ENCODE measurements around the gene AP4M1.
A peak's percentile ranks its signal among the peaks of the same experiment; 100 is the strongest.

AP4M1 gene

GRCh38 chr7:100157334-100158228 is 56.1 kb downstream of the AP4M1 start (continued):
- TF ChIP-seq, protein P1, sequence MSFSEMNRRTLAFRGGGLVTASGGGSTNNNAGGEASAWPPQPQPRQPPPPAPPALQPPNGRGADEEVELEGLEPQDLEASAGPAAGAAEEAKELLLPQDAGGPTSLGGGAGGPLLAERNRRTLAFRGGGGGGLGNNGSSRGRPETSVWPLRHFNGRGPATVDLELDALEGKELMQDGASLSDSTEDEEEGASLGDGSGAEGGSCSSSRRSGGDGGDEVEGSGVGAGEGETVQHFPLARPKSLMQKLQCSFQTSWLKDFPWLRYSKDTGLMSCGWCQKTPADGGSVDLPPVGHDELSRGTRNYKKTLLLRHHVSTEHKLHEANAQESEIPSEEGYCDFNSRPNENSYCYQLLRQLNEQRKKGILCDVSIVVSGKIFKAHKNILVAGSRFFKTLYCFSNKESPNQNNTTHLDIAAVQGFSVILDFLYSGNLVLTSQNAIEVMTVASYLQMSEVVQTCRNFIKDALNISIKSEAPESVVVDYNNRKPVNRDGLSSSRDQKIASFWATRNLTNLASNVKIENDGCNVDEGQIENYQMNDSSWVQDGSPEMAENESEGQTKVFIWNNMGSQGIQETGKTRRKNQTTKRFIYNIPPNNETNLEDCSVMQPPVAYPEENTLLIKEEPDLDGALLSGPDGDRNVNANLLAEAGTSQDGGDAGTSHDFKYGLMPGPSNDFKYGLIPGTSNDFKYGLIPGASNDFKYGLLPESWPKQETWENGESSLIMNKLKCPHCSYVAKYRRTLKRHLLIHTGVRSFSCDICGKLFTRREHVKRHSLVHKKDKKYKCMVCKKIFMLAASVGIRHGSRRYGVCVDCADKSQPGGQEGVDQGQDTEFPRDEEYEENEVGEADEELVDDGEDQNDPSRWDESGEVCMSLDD (tag by site-specific recombination; IDR thresholded peaks at IDR 0.05): peak; percentile 29; the same call in 1 of the 2 replicates
- TF ChIP-seq ZSCAN4 (tag by site-specific recombination; IDR thresholded peaks at IDR 0.05): no peak
- TF ChIP-seq, protein P2, sequence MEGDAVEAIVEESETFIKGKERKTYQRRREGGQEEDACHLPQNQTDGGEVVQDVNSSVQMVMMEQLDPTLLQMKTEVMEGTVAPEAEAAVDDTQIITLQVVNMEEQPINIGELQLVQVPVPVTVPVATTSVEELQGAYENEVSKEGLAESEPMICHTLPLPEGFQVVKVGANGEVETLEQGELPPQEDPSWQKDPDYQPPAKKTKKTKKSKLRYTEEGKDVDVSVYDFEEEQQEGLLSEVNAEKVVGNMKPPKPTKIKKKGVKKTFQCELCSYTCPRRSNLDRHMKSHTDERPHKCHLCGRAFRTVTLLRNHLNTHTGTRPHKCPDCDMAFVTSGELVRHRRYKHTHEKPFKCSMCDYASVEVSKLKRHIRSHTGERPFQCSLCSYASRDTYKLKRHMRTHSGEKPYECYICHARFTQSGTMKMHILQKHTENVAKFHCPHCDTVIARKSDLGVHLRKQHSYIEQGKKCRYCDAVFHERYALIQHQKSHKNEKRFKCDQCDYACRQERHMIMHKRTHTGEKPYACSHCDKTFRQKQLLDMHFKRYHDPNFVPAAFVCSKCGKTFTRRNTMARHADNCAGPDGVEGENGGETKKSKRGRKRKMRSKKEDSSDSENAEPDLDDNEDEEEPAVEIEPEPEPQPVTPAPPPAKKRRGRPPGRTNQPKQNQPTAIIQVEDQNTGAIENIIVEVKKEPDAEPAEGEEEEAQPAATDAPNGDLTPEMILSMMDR (tag by site-specific recombination; IDR thresholded peaks at IDR 0.05): peak; percentile 74
- peak; percentile 66 for TF ChIP-seq ZIC2 (tag by site-specific recombination; IDR thresholded peaks at IDR 0.05)
- TF ChIP-seq ZBTB20 (tag by site-specific recombination; IDR thresholded peaks at IDR 0.05): no peak
- peak; percentile 74; the same call in 1 of the 2 replicates for TF ChIP-seq IKZF3 (tag by site-specific recombination; IDR thresholded peaks at IDR 0.05)
- no peak for TF ChIP-seq ZNF701 (tag by site-specific recombination; IDR thresholded peaks at IDR 0.05)
- TF ChIP-seq ZNF521 (tag by site-specific recombination; IDR thresholded peaks at IDR 0.05): no peak
- TF ChIP-seq ZNF280D (tag by site-specific recombination; IDR thresholded peaks at IDR 0.05): no peak
- TF ChIP-seq ATF2 (tag by site-specific recombination; IDR thresholded peaks at IDR 0.05; ENCODE audit: low read depth): peak; percentile 48
- TF ChIP-seq ZNF549 (tag by site-specific recombination; IDR thresholded peaks at IDR 0.05): no peak
- peak; percentile 45; the same call in 1 of the 2 replicates for TF ChIP-seq ZNF398 (tag by site-specific recombination; IDR thresholded peaks at IDR 0.05)
- TF ChIP-seq HOXD13 (CRISPR knock-in tag; IDR thresholded peaks at IDR 0.05; ENCODE audit: borderline replicate concordance): no peak
- TF ChIP-seq ZNF621 (tag by site-specific recombination; IDR thresholded peaks at IDR 0.05): no peak
- TF ChIP-seq ZNF394 (tag by site-specific recombination; IDR thresholded peaks at IDR 0.05; ENCODE audit: borderline replicate concordance): peak; percentile 14; the same call in 1 of the 2 replicates
- no peak for TF ChIP-seq ZNF645 (tag by site-specific recombination; IDR thresholded peaks at IDR 0.05)
- TF ChIP-seq ZNF658 (tag by site-specific recombination; IDR thresholded peaks at IDR 0.05): no peak
- peak; percentile 94 for TF ChIP-seq ZNF335 (tag by site-specific recombination; conservative IDR thresholded peaks at IDR 0.05)
- TF ChIP-seq PRDM1 (tag by site-specific recombination; IDR thresholded peaks at IDR 0.05): peak; percentile 68
- TF ChIP-seq ZNF624 (tag by site-specific recombination; IDR thresholded peaks at IDR 0.05): no peak
- TF ChIP-seq SP2 (tag by site-specific recombination; IDR thresholded peaks at IDR 0.05): peak; percentile 57
- no peak for TF ChIP-seq ZNF571 (tag by site-specific recombination; IDR thresholded peaks at IDR 0.05)
- TF ChIP-seq ZNF155 (tag by site-specific recombination; IDR thresholded peaks at IDR 0.05): no peak
